CD8-positive, alpha-beta memory T cell (primary cell): ENCODE data around the gene NLK. TPM values are rescaled to one million over a fixed set of nuclear protein-coding genes. Genes with fewer than 3 reads are reported as not detected.
"Not testable (repeated sequence)": the region's sequence is repeated elsewhere in the genome, so short reads cannot be mapped to it uniquely, and the experiment has no call there.

Experiments
- CTCF ChIA-PET: fragments of 350-600 bp; sonication (Branson Sonifier 250); formaldehyde crosslinking; loops from one replicate; lab custom pipeline; 2021; ENCODE audit warnings: antibody characterized with exemption; lab: Charles Lee
- POLR2A ChIA-PET: fragments of 350-600 bp; sonication (Branson Sonifier 250); formaldehyde crosslinking; loops from one replicate; lab custom pipeline; 2021; ENCODE audit warnings: antibody characterized with exemption; lab: Charles Lee
- DNase-seq, 5 donors: peaks; one replicate each; pipeline versions ENCODE4 v3.0.0 to v3.0.0-alpha.2; 2020 to 2022; ENCODE audit warnings: mixed read lengths in 1 of 5
- H3K27ac ChIP-seq: one replicate; pipeline ENCODE4 v1.7.0; 2013; ENCODE audit warnings: low read depth, mild to moderate bottlenecking, low read length, moderate library complexity
- H3K27me3 ChIP-seq: 2 replicates; pipeline ENCODE4 v1.7.0; 2013; ENCODE audit warnings: low read length, mild to moderate bottlenecking; ENCODE audit not compliant: insufficient read depth, poor library complexity, severe bottlenecking
- H3K36me3 ChIP-seq: 2 replicates; pipeline ENCODE4 v1.7.0; 2013; ENCODE audit warnings: mild to moderate bottlenecking, low read length, moderate library complexity; ENCODE audit not compliant: insufficient read depth
- H3K4me1 ChIP-seq: 2 replicates; pipeline ENCODE4 v1.7.0; 2013; ENCODE audit warnings: mild to moderate bottlenecking, low read length, moderate library complexity; ENCODE audit not compliant: insufficient read depth
- H3K4me3 ChIP-seq: 2 replicates; pipeline ENCODE4 v1.7.0; 2013; ENCODE audit warnings: mild to moderate bottlenecking, low read length
- H3K9me3 ChIP-seq: 2 replicates; pipeline ENCODE4 v1.7.0; 2013; ENCODE audit warnings: mild to moderate bottlenecking, low read length
- H3K27ac Mint-ChIP-seq, 8 donors: one replicate each; pipeline ENCODE4 v1.8.0; 2020 to 2021; ENCODE audit warnings: mixed read lengths in 8 of 8, mild to moderate bottlenecking in 6 of 8, inconsistent platforms in 3 of 8, moderate library complexity in 3 of 8
- H3K27me3 Mint-ChIP-seq, 2 donors: one replicate each; pipeline ENCODE4 v1.8.0; 2020 to 2021; ENCODE audit warnings: mixed read lengths in 2 of 2, mild to moderate bottlenecking in 1 of 2, moderate library complexity in 1 of 2
- H3K36me3 Mint-ChIP-seq, 3 donors: one replicate each; pipeline ENCODE4 v1.8.0; 2020 to 2021; ENCODE audit warnings: mixed read lengths in 3 of 3, inconsistent platforms in 1 of 3, mild to moderate bottlenecking in 1 of 3
- H3K4me1 Mint-ChIP-seq, 3 donors: one replicate each; pipeline ENCODE4 v1.8.0; 2020 to 2021; ENCODE audit warnings: mixed read lengths in 3 of 3, inconsistent platforms in 1 of 3, mild to moderate bottlenecking in 1 of 3
- H3K4me3 Mint-ChIP-seq, 7 donors: one replicate each; pipeline ENCODE4 v1.8.0; 2020 to 2021; ENCODE audit warnings: mixed read lengths in 7 of 7, mild to moderate bottlenecking in 6 of 7, moderate library complexity in 4 of 7, inconsistent platforms in 2 of 7
- H3K9me3 Mint-ChIP-seq, 5 donors: one replicate each; pipeline ENCODE4 v1.8.0; 2020 to 2022; ENCODE audit warnings: mixed read lengths in 5 of 5, mild to moderate bottlenecking in 3 of 5, moderate library complexity in 2 of 5, inconsistent platforms in 1 of 5
- polyA plus RNA-seq: library from polyadenylated mRNA; unstranded; fragments of 300-500 nt; fragmentation: Illumina TruSeq; gene quantifications from one replicate; pipeline ENCODE4 v1.2.3, GENCODE V29; 2021
- total RNA-seq, 2 experiments: library from RNA; stranded (reverse); gene quantifications; one replicate each; pipeline ENCODE4 v1.2.3, GENCODE V29; 2021

Gene NLK
- total and polyA plus RNA-seq, 3 experiments from 2014 or later = 1.7 to 12.8 (median 12.0) TPM

DNA sequence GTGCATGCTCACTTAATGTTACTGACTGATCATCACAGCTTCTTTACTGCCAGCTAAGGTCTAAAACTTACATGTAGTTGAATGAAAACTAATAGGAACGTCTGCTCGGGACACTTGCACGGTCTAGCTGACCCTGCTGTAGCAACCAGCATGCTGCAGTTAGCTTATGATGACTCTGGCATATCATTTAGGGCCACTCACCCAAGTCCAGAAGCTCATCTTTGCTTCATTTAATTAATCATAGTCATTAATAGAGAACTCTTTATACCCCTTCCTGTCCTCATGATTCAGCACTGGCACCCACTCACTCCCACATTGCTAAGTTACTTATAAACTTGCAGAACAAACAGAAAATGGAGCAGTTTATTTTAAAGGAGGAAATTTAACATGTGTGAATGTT, 136.3 kb downstream of the NLK start:
- peaks cover under 1 to 21% (median 12%) of the 10 kb centered on the region in 3 donors for H3K36me3 Mint-ChIP-seq
- POLR2A ChIA-PET = no interaction called here
- peak overlapping the region in 3 of 8 donors; percentile 23 to 41 (median 37) for H3K27ac Mint-ChIP-seq
- no peaks in the 10 kb centered on the region for H3K9me3 Mint-ChIP-seq
- Histone ChIP-seq H3K27me3 (no peaks in the 10 kb centered on the region), H3K4me1 (peaks cover 7% of the 10 kb centered on the region), H3K27ac (no peak overlapping the region), H3K9me3 (no peaks in the 10 kb centered on the region), H3K36me3 (no peaks in the 10 kb centered on the region), H3K4me3 (no peak overlapping the region)
- no peaks in the 10 kb centered on the region for H3K27me3 Mint-ChIP-seq
- CTCF ChIA-PET = interaction anchor here (1.4 kb wide), 1 partner anchor 11 kb away, joined by 3 read pairs; no protein-coding TSS in a partner anchor
- DNase-seq = no peak
- H3K4me1 Mint-ChIP-seq = peaks cover 8 to 11% (median 9%) of the 10 kb centered on the region in 3 donors
- no peak overlapping the region for H3K4me3 Mint-ChIP-seq

DNA sequence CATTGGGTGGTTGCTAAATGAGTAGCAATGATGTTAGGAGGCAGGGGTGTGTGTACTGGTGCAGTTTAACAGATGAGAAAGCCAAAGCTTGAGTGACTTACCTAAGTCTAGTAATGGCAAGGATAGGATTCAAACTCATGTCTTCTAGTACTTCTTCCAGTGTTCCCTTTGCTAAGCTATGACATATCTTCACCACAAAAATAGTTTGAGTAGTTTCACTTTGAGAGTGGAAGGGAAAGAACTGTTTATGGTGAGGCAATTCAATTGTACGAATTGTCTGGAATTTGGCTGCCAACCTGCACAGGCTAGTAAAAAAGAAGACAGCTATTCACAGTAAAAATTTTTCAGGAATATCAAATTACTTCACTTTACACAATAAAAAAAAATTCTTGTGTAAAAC, 138.0 kb downstream of the NLK start:
- DNase-seq = no peak
- Histone ChIP-seq H3K27me3 (no peaks in the 10 kb centered on the region), H3K36me3 (no peaks in the 10 kb centered on the region), H3K4me1 (no peaks in the 10 kb centered on the region), H3K9me3 (no peaks in the 10 kb centered on the region), H3K27ac (no peak overlapping the region), H3K4me3 (no peak overlapping the region)
- peaks cover 9 to 25% (median 16%) of the 10 kb centered on the region in 3 donors for H3K36me3 Mint-ChIP-seq
- H3K27ac Mint-ChIP-seq = no peak overlapping the region
- no peaks in the 10 kb centered on the region for H3K4me1 Mint-ChIP-seq
- H3K9me3 Mint-ChIP-seq = no peaks in the 10 kb centered on the region
- ChIA-PET CTCF (no interaction called here), POLR2A (no interaction called here)
- no peak overlapping the region for H3K4me3 Mint-ChIP-seq
- H3K27me3 Mint-ChIP-seq = no peaks in the 10 kb centered on the region

DNA sequence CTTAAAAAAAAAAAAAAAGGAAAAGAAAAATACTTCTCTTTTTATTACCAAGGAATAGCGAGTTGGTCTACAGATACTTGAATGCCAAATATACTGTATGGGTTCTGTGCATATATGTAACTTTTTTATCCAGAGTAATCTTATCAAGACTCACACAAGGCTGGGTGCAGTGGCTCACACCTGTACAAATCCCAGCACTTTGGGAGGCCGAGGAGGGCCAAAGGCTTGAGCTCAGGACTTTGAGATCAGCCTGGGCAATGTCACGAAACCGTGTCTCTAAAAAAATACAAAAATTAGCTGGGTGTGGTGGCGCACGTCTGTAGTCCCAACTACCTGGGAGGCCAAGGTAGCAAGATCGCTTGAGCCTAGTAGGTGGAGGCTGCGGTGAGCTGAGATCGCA, 139.1 kb downstream of the NLK start:
- H3K4me1 ChIP-seq = no peaks in the 10 kb centered on the region
- DNase-seq = no peak
- no peak overlapping the region for H3K27ac ChIP-seq
- no peaks in the 10 kb centered on the region for H3K27me3 Mint-ChIP-seq
- no peak overlapping the region for H3K27ac Mint-ChIP-seq
- H3K27me3 ChIP-seq = no peaks in the 10 kb centered on the region
- H3K9me3 ChIP-seq = no peaks in the 10 kb centered on the region
- ChIA-PET CTCF (no interaction called here), POLR2A (no interaction called here)
- H3K36me3 ChIP-seq = no peaks in the 10 kb centered on the region
- no peaks in the 10 kb centered on the region for H3K9me3 Mint-ChIP-seq
- no peak overlapping the region for H3K4me3 ChIP-seq
- no peak overlapping the region for H3K4me3 Mint-ChIP-seq
- peaks cover 14 to 35% (median 24%) of the 10 kb centered on the region in 3 donors for H3K36me3 Mint-ChIP-seq
- no peaks in the 10 kb centered on the region for H3K4me1 Mint-ChIP-seq

DNA sequence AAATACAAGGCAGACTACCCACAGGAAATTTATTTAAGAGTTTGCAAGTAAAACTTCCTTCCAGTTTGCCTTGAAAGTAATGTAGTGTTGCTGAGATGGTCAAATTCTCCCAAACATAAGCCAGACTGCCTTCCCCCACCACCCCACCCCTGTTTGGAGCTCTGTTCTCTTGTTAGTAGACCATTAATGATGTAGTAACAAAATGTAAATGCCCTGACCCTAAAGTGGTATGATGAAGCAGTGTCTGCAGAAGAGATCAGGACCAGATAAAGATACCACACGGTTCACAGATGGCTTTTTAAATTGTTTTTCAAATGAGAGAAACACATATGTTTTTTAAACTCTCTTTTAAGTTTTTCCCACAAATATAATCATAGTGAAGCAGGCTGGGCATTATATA, 140.1 kb downstream of the NLK start:
- Mint-ChIP-seq H3K9me3 (no peaks in the 10 kb centered on the region), H3K27me3 (no peaks in the 10 kb centered on the region), H3K4me1 (no peaks in the 10 kb centered on the region), H3K27ac (no peak overlapping the region), H3K4me3 (no peak overlapping the region), H3K36me3 (peaks cover 14 to 38% (median 25%) of the 10 kb centered on the region in 3 donors)
- Histone ChIP-seq H3K4me1 (no peaks in the 10 kb centered on the region), H3K27ac (no peak overlapping the region), H3K27me3 (no peaks in the 10 kb centered on the region), H3K9me3 (no peaks in the 10 kb centered on the region), H3K36me3 (no peaks in the 10 kb centered on the region), H3K4me3 (no peak overlapping the region)
- ChIA-PET POLR2A (no interaction called here), CTCF (no interaction called here)
- DNase-seq = no peak

DNA sequence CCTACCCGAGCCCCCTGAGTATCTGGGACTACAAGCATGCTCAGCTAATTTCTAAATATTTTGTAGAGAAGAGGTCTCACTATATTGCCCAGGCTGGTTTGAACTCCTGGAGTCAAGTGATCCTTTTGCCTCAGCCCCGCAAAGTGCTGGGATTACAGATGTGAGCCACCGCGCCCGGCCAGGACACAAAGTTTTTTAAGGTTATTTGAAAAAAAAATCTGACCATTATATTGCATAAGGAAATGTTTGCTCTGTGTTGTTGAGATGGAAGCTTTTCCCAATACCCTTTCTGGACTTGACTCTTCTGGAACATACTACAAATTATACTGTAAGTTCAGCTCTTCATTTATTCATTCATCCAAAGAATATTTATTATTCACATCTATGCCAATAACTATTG, 143.2 kb downstream of the NLK start:
- Histone ChIP-seq H3K4me1 (no peaks in the 10 kb centered on the region), H3K4me3 (no peak overlapping the region), H3K27ac (no peak overlapping the region), H3K36me3 (peaks cover 7% of the 10 kb centered on the region), H3K27me3 (no peaks in the 10 kb centered on the region), H3K9me3 (no peaks in the 10 kb centered on the region)
- H3K4me1 Mint-ChIP-seq = no peaks in the 10 kb centered on the region
- no peak for DNase-seq
- H3K27ac Mint-ChIP-seq = no peak overlapping the region
- ChIA-PET CTCF (no interaction called here), POLR2A (no interaction called here)
- H3K9me3 Mint-ChIP-seq = no peaks in the 10 kb centered on the region
- no peak overlapping the region for H3K4me3 Mint-ChIP-seq
- H3K27me3 Mint-ChIP-seq = no peaks in the 10 kb centered on the region
- H3K36me3 Mint-ChIP-seq = peaks cover 14 to 37% (median 23%) of the 10 kb centered on the region in 3 donors

DNA sequence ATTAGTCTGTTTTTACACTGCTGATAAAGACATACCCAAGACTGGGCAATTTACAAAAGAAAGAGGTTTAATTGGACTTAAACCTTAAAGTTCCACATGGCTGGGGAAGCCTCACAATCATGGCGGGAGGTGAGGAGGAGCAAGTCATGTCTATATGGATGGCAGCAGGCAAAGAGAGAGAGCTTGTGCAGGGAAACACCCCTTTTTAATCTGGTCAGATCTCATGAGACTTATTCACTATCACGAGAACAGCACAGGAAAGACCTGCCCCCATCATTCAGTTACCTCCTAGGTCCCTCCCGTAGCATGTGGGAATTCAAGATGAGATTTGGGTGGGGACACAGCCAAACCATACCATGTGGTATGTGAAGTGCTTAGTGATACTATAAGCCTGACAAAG, 144.0 kb downstream of the NLK start:
- CTCF ChIA-PET, POLR2A ChIA-PET, H3K27ac ChIP-seq, H3K9me3 ChIP-seq, H3K4me3 ChIP-seq, H3K9me3 Mint-ChIP-seq, DNase-seq, H3K27me3 Mint-ChIP-seq, H3K4me1 ChIP-seq, H3K4me3 Mint-ChIP-seq, H3K27me3 ChIP-seq, H3K4me1 Mint-ChIP-seq, H3K36me3 ChIP-seq, H3K27ac Mint-ChIP-seq: not testable (repeated sequence)
- H3K36me3 Mint-ChIP-seq = peaks cover 14 to 44% (median 23%) of the 10 kb centered on the region in 3 donors

DNA sequence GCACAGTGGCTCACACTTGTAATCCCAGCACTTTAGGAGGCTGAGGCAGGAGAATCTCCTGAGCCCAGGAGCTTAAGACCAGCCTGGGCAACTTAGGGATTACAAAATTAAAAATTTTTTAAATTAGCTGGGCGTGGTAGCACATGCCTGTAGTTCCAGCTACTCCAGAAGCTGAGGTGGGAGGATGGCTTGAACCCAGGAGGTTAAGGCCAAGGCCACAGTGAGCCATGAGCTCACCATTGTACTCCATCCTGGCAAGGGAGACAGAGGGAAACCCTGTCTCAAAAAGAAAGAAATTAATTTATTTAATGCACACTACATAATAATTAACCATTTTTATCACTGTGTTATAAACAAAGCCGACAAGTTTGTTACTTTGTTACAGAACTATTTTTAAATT, 145.5 kb downstream of the NLK start:
- Histone ChIP-seq H3K9me3 (no peaks in the 10 kb centered on the region), H3K4me3 (no peak overlapping the region), H3K36me3 (peaks cover 7% of the 10 kb centered on the region), H3K27me3 (no peaks in the 10 kb centered on the region), H3K4me1 (no peaks in the 10 kb centered on the region), H3K27ac (no peak overlapping the region)
- H3K36me3 Mint-ChIP-seq = peaks cover 14 to 57% (median 27%) of the 10 kb centered on the region in 3 donors
- CTCF ChIA-PET = no interaction called here
- POLR2A ChIA-PET = no interaction called here
- no peak overlapping the region for H3K4me3 Mint-ChIP-seq
- no peaks in the 10 kb centered on the region for H3K4me1 Mint-ChIP-seq
- H3K27me3 Mint-ChIP-seq = no peaks in the 10 kb centered on the region
- H3K9me3 Mint-ChIP-seq = no peaks in the 10 kb centered on the region
- no peak for DNase-seq
- no peak overlapping the region for H3K27ac Mint-ChIP-seq

DNA sequence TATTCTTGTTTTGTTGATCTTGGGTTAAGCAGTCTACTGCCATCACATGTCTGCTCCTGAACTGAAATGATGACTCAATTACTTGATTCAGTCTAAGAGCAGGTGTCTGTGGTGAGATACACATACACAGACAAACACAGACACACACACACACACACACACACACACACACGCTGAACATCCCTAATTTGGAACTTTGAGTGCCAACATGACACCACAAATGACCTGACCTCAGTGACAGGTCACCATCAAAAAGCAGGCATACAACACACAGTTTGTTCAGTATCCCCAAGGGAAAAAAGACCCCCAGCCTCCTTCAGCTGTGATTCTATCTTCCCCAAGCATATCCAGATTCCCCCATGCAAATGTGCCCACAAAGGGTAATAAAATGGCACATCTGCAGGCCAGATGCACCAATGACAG, 146.4 kb downstream of the NLK start:
- H3K36me3 Mint-ChIP-seq = peaks cover 13 to 66% (median 26%) of the 10 kb centered on the region in 3 donors
- Histone ChIP-seq H3K4me1 (no peaks in the 10 kb centered on the region), H3K9me3 (no peaks in the 10 kb centered on the region), H3K27me3 (no peaks in the 10 kb centered on the region), H3K27ac (no peak overlapping the region), H3K4me3 (no peak overlapping the region), H3K36me3 (peaks cover 7% of the 10 kb centered on the region)
- no peaks in the 10 kb centered on the region for H3K4me1 Mint-ChIP-seq
- H3K27me3 Mint-ChIP-seq = no peaks in the 10 kb centered on the region
- CTCF ChIA-PET = no interaction called here
- no peak for DNase-seq
- peak overlapping the region in 1 of 8 donors; percentile 23 for H3K27ac Mint-ChIP-seq
- no peak overlapping the region for H3K4me3 Mint-ChIP-seq
- no peaks in the 10 kb centered on the region for H3K9me3 Mint-ChIP-seq
- POLR2A ChIA-PET = no interaction called here

DNA sequence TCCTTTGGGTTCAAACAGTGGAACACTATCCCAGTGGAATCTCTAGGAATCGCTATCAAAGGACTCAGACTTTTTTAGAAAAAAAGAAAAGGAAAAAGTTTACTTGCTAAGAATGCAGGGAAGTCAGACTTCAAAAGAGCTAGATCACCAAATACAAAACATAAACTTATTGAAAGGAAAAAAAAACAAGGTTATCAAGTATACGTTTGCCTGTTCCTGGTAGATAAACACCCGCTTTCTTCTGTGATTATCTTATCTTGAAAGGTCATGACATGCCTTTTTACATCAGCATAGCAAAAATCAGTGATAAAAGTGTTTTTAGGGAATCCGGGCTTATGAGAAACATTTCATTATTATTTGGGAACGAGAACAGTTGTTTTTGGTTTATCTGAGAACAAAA, 147.2 kb downstream of the NLK start:
- peaks cover 7% of the 10 kb centered on the region for H3K36me3 ChIP-seq
- ChIA-PET CTCF (no interaction called here), POLR2A (no interaction called here)
- no peaks in the 10 kb centered on the region for H3K4me1 Mint-ChIP-seq
- H3K27me3 Mint-ChIP-seq = no peaks in the 10 kb centered on the region
- H3K4me3 Mint-ChIP-seq = no peak overlapping the region
- no peaks in the 10 kb centered on the region for H3K9me3 ChIP-seq
- peaks cover 5 to 67% (median 20%) of the 10 kb centered on the region in 3 donors for H3K36me3 Mint-ChIP-seq
- H3K4me3 ChIP-seq = no peak overlapping the region
- H3K27me3 ChIP-seq = no peaks in the 10 kb centered on the region
- H3K4me1 ChIP-seq = no peaks in the 10 kb centered on the region
- no peak overlapping the region for H3K27ac ChIP-seq
- no peak overlapping the region for H3K27ac Mint-ChIP-seq
- no peaks in the 10 kb centered on the region for H3K9me3 Mint-ChIP-seq
- no peak for DNase-seq
